Upper lobe of left lung (tissue), 6 donors: Measurements from ENCODE around the gene CXCR6. TPM values are rescaled to one million over a fixed set of nuclear protein-coding genes. Genes with fewer than 3 reads are reported as not detected.

Experiments used
- ATAC-seq, 2 donors: fragments of 200-7000 bp; cut with Tn5 transposase; one replicate each; pipeline ENCODE4 v1.9.1; 2022; ENCODE audit warnings: mild to moderate bottlenecking in 2 of 2, moderate library complexity in 2 of 2; ENCODE audit not compliant: low FRiP score in 2 of 2
- DNase-seq, 2 donors: peaks; one replicate each; pipeline ENCODE4 v3.0.0-alpha.2; 2019 to 2020
- H3K27ac ChIP-seq, 4 donors: fragments of 200-600 bp; sonication (generic); one replicate each; pipeline ENCODE4 v1.5.1; 2016 to 2019
- H3K27me3 ChIP-seq, 4 donors: fragments of 200-600 bp; sonication (generic); one replicate each; pipeline ENCODE4 v1.5.1; 2017 to 2019
- H3K36me3 ChIP-seq, 4 donors: fragments of 200-600 bp; sonication (generic); one replicate each; pipeline ENCODE4 v1.5.1; 2016 to 2019
- H3K4me1 ChIP-seq, 4 donors: fragments of 200-600 bp; sonication (generic); one replicate each; pipeline ENCODE4 v1.5.1; 2018 to 2019
- H3K4me3 ChIP-seq, 4 donors: fragments of 200-600 bp; sonication (generic); one replicate each; pipeline ENCODE4 v1.5.1; 2017 to 2019; ENCODE audit warnings: mild to moderate bottlenecking in 2 of 4, moderate library complexity in 1 of 4
- H3K9me3 ChIP-seq, 4 donors: fragments of 200-600 bp; sonication (generic); one replicate each; pipeline ENCODE4 v1.5.1; 2018 to 2019
- EP300 ChIP-seq, 4 donors: sonication (generic); formaldehyde crosslinking; IDR thresholded peaks; one replicate each; pipeline ENCODE4 v1.5.1; 2017; ENCODE audit warnings: antibody characterized with exemption in 4 of 4, control low read depth in 2 of 4
- POLR2A ChIP-seq, 4 donors: fragments of 450-650 bp; IDR thresholded peaks; one replicate each; pipeline ENCODE4 v1.5.1; 2016 to 2017; ENCODE audit warnings: antibody characterized with exemption in 4 of 4, mild to moderate bottlenecking in 2 of 4
- POLR2AphosphoS5 ChIP-seq, 2 donors: sonication (generic); formaldehyde crosslinking; IDR thresholded peaks; one replicate each; pipeline ENCODE4 v1.5.1; 2017; ENCODE audit warnings: antibody characterized with exemption in 2 of 2
- WGBS, 2 donors: methylation state at CpG; one replicate each; pipeline ENCODE4 v1.1.5; 2017 to 2018; 5-methylcytosine and 5-hydroxymethylcytosine counted together
- total RNA-seq, 6 donors: library from RNA; depleted of rRNA in 4 of 6; stranded (reverse); fragments of >200 nt in 4 of 6; gene quantifications; one replicate each; pipeline versions ENCODE4 v1.1.0 to v1.2.1, GENCODE V29; 2016 to 2021
- TF ChIP-seq, protein P1 (sequence below), 6 experiments: fragments of 450-650 bp in 4 of 6; fragments of 200-600 bp in 2 of 6; sonication (generic) in 2 of 6; IDR thresholded peaks; one replicate each; pipeline ENCODE4 v1.5.1; 2016 to 2019; ENCODE audit warnings: antibody characterized with exemption in 6 of 6
- donor health status: DM: no; HTN: no; CAD: no; lungs with moderate emphysema.
- donor health status: DM: no; HTN: yes; CAD: no; lungs with severe emphysema.

CXCR6 gene
- total RNA-seq, 6 donors from 2014 or later: 2.1 to 10.2 (median 3.0) TPM

DNA sequence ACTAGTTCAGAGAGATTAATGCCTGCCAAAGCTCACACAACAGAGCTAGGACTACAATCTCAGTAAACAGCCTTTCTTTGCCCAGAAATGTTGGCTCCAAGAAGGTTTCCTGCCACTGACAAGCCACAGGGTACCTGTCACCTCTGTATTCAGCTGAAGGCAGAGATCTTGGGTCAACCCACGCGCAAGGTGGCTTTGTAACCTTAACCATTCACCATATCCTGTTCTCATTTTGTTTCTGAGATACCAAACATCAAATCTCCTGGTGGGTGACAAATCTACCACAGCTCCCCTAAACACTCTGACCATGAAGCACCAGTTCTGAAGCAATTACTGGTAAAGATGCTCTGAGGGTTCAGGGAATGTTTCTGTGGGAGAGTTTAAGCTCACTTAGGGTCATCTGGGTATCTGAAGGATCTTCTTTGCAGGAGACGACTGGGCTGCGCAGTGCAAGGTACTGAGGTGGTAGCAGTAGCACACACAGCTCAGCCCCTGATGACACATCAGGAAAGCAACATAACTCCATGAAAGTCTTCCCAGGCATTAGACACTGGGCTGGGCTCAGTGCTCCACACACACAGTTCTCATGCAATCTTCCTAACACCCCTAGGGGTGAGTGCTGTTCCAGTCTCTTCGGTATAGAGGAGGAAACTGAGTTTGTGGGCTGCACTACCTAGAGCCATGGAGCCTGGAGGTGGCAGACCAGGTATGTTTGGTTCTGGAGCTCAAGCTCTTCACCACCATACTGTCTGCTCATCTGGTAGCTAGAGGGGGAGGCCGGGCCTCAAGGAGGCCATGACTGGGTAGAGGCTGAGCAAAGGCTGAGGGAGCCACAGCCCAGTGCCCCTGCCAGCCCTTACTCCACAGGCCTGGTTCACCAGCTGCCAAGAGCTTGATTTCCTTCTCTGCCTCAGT is 7.7 kb downstream of the CXCR6 start:
- no peak for TF ChIP-seq POLR2A (IDR thresholded peaks at IDR 0.05)
- no peaks in the 10 kb centered on the region for H3K9me3 ChIP-seq
- H3K4me3 ChIP-seq: no peak overlapping the region
- no peak for ATAC-seq
- peaks cover 0 to 5% (median 0%) of the 10 kb centered on the region in 4 donors for H3K4me1 ChIP-seq
- no peaks in the 10 kb centered on the region for H3K27me3 ChIP-seq
- peaks cover 30 to 99% (median 71%) of the 10 kb centered on the region in 4 donors for H3K36me3 ChIP-seq
- DNase-seq: no peak
- peak overlapping the region in 3 of 4 donors; percentile 39 to 68 (median 52) for H3K27ac ChIP-seq
- WGBS, 2 donors: 90 to 93% methylated on average over 5 to 6 of the region's 6 CpGs

DNA sequence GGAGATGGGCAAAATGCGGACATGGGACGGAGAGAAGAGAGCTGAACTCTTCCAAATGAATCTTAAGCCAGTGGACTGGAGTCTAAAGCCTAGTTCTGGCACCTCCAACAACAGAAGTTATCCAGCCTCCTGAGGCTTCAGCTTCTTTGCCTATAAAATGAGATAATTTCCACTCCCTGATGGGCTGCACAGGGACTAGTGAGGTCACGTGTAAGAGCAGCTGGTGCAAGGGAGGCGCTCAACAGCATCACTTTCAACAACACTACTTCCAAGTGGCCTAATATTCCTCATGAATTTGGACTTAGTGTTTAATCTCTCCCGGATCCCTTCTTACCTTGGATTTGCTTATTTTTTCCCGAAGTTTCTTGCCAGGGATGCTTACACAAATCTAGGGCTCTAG is 8.7 kb downstream of the CXCR6 start:
- no peak for TF ChIP-seq POLR2A (IDR thresholded peaks at IDR 0.05)
- TF ChIP-seq POLR2AphosphoS5 (IDR thresholded peaks at IDR 0.05): no peak
- no peak for TF ChIP-seq EP300 (IDR thresholded peaks at IDR 0.05)
- TF ChIP-seq, protein P1, sequence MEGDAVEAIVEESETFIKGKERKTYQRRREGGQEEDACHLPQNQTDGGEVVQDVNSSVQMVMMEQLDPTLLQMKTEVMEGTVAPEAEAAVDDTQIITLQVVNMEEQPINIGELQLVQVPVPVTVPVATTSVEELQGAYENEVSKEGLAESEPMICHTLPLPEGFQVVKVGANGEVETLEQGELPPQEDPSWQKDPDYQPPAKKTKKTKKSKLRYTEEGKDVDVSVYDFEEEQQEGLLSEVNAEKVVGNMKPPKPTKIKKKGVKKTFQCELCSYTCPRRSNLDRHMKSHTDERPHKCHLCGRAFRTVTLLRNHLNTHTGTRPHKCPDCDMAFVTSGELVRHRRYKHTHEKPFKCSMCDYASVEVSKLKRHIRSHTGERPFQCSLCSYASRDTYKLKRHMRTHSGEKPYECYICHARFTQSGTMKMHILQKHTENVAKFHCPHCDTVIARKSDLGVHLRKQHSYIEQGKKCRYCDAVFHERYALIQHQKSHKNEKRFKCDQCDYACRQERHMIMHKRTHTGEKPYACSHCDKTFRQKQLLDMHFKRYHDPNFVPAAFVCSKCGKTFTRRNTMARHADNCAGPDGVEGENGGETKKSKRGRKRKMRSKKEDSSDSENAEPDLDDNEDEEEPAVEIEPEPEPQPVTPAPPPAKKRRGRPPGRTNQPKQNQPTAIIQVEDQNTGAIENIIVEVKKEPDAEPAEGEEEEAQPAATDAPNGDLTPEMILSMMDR (IDR thresholded peaks at IDR 0.05): no peak
- DNase-seq (no peak), ATAC-seq (no peak)
- Histone ChIP-seq H3K27me3 (no peaks in the 10 kb centered on the region), H3K4me3 (no peak overlapping the region), H3K27ac (peak overlapping the region in 3 of 4 donors; percentile 39 to 65 (median 52)), H3K4me1 (peaks cover 0 to 5% (median 0%) of the 10 kb centered on the region in 4 donors), H3K36me3 (peaks cover 30 to 99% (median 69%) of the 10 kb centered on the region in 4 donors), H3K9me3 (no peaks in the 10 kb centered on the region)
- 85 to 96% methylated on average over 6 of the region's 6 CpGs for WGBS, 2 donors

DNA sequence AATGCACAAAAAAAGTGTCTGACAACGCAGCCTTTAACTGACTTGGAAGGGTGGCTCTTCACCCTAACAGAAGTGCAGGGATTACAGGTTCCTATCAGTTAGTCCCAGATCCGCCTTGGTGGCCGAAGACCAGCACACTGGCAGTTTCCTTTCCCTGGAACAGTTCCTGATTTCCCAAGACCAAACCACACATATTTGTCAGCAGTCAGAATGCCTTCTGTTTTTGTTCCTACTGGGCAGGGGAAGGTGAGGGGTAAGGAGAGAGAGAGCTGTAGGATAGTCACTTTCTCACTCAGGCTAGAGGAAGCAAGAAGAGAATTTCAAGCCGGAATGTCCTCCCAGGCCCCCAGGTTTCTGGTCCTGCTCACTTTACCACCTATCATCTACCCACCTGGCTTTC is 9.2 kb downstream of the CXCR6 start:
- WGBS, 2 donors: 75 to 78% methylated on average over 4 of the region's 4 CpGs

DNA sequence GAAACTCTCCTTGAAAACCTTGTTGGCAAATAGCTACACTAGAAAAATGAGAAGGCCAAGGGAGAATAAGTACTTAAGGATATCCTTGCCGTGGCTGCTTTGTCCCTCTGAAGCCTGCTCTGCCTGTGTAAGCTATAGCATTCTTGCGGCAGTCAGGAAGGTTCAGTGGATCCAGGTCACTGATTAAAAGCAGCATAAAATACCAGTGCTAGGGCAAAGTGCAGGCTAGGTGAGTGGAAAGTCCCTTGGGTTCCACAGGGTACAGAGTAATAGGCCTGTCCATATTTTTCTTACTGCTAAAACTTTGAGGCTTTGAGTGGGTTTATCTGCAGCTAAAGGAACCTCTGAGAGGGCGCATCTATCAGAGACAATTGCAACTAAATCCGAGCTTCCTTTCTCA is 10.3 kb downstream of the CXCR6 start:
- Histone ChIP-seq H3K9me3 (no peaks in the 10 kb centered on the region), H3K36me3 (peaks cover 40 to 100% (median 74%) of the 10 kb centered on the region in 4 donors), H3K4me3 (no peak overlapping the region), H3K27me3 (no peaks in the 10 kb centered on the region), H3K27ac (no peak overlapping the region), H3K4me1 (peaks cover 0 to 9% (median 0%) of the 10 kb centered on the region in 4 donors)
- ATAC-seq (no peak), DNase-seq (no peak)
- WGBS, 2 donors: 69 to 87% methylated on average over 4 of the region's 4 CpGs
- TF ChIP-seq POLR2A (IDR thresholded peaks at IDR 0.05) (no peak), EP300 (IDR thresholded peaks at IDR 0.05) (no peak), POLR2AphosphoS5 (IDR thresholded peaks at IDR 0.05) (no peak)
- TF ChIP-seq, protein P1 (IDR thresholded peaks at IDR 0.05): no peak

More for the DNA sequence above, 9.2 kb downstream of the CXCR6 start:
- H3K36me3 ChIP-seq: peaks cover 30 to 99% (median 67%) of the 10 kb centered on the region in 4 donors
- no peaks in the 10 kb centered on the region for H3K9me3 ChIP-seq
- peaks cover 0 to 5% (median 0%) of the 10 kb centered on the region in 4 donors for H3K4me1 ChIP-seq
- DNase-seq (no peak), ATAC-seq (no peak)
- H3K27ac ChIP-seq: peak overlapping the region in 1 of 4 donors; percentile 52
- no peak overlapping the region for H3K4me3 ChIP-seq
- no peaks in the 10 kb centered on the region for H3K27me3 ChIP-seq
- TF ChIP-seq POLR2A (IDR thresholded peaks at IDR 0.05): no peak
- TF ChIP-seq EP300 (IDR thresholded peaks at IDR 0.05): no peak
- TF ChIP-seq, protein P1 (IDR thresholded peaks at IDR 0.05): no peak
- TF ChIP-seq POLR2AphosphoS5 (IDR thresholded peaks at IDR 0.05): no peak

DNA sequence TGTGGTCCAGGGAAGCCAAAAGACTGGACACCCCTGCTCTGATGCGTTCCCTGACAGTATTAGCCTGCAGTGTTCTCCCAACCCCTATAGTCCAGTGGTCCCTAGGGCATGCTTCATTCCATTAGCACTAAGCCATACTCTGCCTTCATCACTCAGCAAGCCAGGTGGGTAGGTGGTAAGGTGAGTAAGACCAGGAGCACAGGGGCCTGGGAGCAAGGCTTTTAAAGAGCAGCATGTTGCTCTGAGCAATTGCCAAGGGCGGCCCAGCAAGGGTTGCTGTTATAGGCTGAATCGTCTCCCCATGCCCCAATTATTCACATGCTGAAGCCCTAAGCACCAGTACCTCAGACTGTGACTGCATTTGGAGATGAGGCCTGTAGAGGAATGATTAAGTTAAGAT is 11.0 kb downstream of the CXCR6 start:
- Histone ChIP-seq H3K4me1 (peaks cover 0 to 9% (median 0%) of the 10 kb centered on the region in 4 donors), H3K27ac (no peak overlapping the region), H3K36me3 (peaks cover 45 to 100% (median 77%) of the 10 kb centered on the region in 4 donors), H3K27me3 (no peaks in the 10 kb centered on the region), H3K4me3 (no peak overlapping the region), H3K9me3 (no peaks in the 10 kb centered on the region)
- WGBS, 2 donors: 96 to 100% methylated on average over 3 of the region's 3 CpGs
- DNase-seq (no peak), ATAC-seq (no peak)
- TF ChIP-seq POLR2AphosphoS5 (IDR thresholded peaks at IDR 0.05) (no peak), EP300 (IDR thresholded peaks at IDR 0.05) (no peak), POLR2A (IDR thresholded peaks at IDR 0.05) (no peak)
- TF ChIP-seq, protein P1 (IDR thresholded peaks at IDR 0.05): no peak
